AG04450 (cell line): ENCODE data around the gene EPN2. TPM values are rescaled to one million over a fixed set of nuclear protein-coding genes. Genes with fewer than 3 reads are reported as not detected.

ENCODE experiments used
- CTCF ChIA-PET: fragments of 300-600, 350-600 bp; formaldehyde crosslinking; extraction: SDS; loops from one replicate; lab custom pipeline; 2022; ENCODE audit warnings: antibody characterized with exemption, inconsistent platforms; lab: Charles Lee
- POLR2A ChIA-PET: fragments of 350-600 bp; formaldehyde crosslinking; extraction: SDS; loops from one replicate; lab custom pipeline; 2021; ENCODE audit warnings: antibody characterized with exemption, inconsistent platforms; lab: Yijun Ruan, JAX
- DNase-seq: peaks from one replicate; pipeline ENCODE4 v3.0.0-alpha.2; 2011; ENCODE audit warnings: low read depth, low spot score
- H3K27ac ChIP-seq: one replicate; pipeline ENCODE4 v1.5.1; 2012; ENCODE audit warnings: low read depth, low read length, control low read depth
- H3K27me3 ChIP-seq: one replicate; pipeline ENCODE4 v1.6.0; 2012; ENCODE audit warnings: low read length; ENCODE audit not compliant: control insufficient read depth, insufficient read depth
- H3K4me3 ChIP-seq: 2 replicates; pipeline ENCODE4 v1.5.1; 2011; ENCODE audit warnings: mild to moderate bottlenecking, low read depth, low read length, control low read depth
- H3K9me3 ChIP-seq: 2 replicates; pipeline ENCODE4 v1.5.1; 2012; ENCODE audit warnings: low read length; ENCODE audit not compliant: control insufficient read depth, insufficient read depth
- polyA plus RNA-seq: library from polyadenylated mRNA; depleted of rRNA; stranded (reverse); fragments of >200 nt; gene quantifications from 2 replicates; pipeline ENCODE4 v1.2.3, GENCODE V29; 2011
- TF ChIP-seq, protein P1 (sequence below): IDR thresholded peaks from 2 replicates; pipeline ENCODE4 v1.5.1; 2011; ENCODE audit warnings: low read depth, low read length, control low read depth, inconsistent platforms

EPN2 gene
- polyA plus RNA-seq, 1 experiment, result 27.9 TPM

GRCh38 chr17:19332371-19333131 lies 95.4 kb downstream of the EPN2 start:
- peak overlapping the region; percentile 89 for H3K27ac ChIP-seq
- no peak overlapping the region for H3K4me3 ChIP-seq
- TF ChIP-seq, protein P1, sequence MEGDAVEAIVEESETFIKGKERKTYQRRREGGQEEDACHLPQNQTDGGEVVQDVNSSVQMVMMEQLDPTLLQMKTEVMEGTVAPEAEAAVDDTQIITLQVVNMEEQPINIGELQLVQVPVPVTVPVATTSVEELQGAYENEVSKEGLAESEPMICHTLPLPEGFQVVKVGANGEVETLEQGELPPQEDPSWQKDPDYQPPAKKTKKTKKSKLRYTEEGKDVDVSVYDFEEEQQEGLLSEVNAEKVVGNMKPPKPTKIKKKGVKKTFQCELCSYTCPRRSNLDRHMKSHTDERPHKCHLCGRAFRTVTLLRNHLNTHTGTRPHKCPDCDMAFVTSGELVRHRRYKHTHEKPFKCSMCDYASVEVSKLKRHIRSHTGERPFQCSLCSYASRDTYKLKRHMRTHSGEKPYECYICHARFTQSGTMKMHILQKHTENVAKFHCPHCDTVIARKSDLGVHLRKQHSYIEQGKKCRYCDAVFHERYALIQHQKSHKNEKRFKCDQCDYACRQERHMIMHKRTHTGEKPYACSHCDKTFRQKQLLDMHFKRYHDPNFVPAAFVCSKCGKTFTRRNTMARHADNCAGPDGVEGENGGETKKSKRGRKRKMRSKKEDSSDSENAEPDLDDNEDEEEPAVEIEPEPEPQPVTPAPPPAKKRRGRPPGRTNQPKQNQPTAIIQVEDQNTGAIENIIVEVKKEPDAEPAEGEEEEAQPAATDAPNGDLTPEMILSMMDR, result no peak
- ChIA-PET POLR2A (interaction anchor here (1.5 kb wide), 1 partner anchor 11 kb away, joined by 4 read pairs; no protein-coding TSS in a partner anchor), CTCF (no interaction called here)
- H3K9me3 ChIP-seq, result no peaks in the 10 kb centered on the region; the same call in 1 of the 2 replicates
- DNase-seq, result no peak
- H3K27me3 ChIP-seq, result no peaks in the 10 kb centered on the region

DNA sequence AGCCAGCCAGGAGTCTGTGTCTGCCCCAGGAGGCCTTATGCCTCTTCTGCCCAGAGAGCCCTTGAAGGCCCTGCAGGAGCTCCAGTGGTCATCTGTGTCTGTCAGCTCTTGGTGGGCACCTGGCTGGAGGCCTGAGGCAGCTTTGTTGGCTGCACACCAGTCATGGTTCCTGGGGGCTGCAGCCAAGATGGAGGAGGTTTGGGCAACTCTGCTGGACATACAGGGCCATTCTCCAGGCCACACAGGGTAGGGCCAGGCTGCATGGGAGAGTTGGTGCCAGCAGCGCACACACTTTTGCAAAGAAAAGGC lies 95.9 kb downstream of the EPN2 start:
- Histone ChIP-seq H3K9me3 (no peaks in the 10 kb centered on the region; the same call in 1 of the 2 replicates), H3K27ac (no peak overlapping the region), H3K4me3 (no peak overlapping the region), H3K27me3 (no peaks in the 10 kb centered on the region)
- POLR2A ChIA-PET, result no interaction called here
- DNase-seq, result no peak
- CTCF ChIA-PET, result no interaction called here
- TF ChIP-seq, protein P1, result no peak

DNA sequence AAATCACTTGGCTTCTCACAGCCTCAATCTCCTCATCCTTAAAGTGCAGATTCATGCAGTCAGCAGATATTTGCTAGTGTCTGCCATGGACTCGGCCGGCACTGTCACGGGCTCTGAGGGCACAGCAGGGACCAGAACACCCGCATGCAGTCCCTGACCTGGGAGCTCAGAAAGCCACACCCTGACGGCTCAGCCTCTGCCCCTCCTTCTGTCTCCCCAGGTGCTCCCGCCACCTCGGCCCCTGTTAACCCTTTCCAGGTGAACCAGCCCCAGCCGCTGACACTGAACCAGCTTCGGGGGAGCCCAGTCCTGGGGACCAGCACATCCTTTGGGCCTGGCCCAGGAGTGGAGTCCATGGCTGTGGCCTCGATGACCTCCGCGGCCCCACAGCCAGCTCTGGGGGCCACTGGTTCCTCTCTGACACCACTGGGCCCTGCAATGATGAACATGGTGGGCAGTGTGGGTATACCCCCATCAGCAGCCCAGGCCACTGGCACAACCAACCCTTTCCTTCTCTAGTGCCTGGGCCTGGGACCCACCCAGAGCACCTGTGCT lies 96.6 kb downstream of the EPN2 start:
- Histone ChIP-seq H3K27me3 (no peaks in the 10 kb centered on the region), H3K9me3 (no peaks in the 10 kb centered on the region; the same call in 1 of the 2 replicates), H3K4me3 (no peak overlapping the region), H3K27ac (no peak overlapping the region)
- ChIA-PET POLR2A (no interaction called here), CTCF (no interaction called here)
- DNase-seq, result no peak
- TF ChIP-seq, protein P1, result no peak

DNA sequence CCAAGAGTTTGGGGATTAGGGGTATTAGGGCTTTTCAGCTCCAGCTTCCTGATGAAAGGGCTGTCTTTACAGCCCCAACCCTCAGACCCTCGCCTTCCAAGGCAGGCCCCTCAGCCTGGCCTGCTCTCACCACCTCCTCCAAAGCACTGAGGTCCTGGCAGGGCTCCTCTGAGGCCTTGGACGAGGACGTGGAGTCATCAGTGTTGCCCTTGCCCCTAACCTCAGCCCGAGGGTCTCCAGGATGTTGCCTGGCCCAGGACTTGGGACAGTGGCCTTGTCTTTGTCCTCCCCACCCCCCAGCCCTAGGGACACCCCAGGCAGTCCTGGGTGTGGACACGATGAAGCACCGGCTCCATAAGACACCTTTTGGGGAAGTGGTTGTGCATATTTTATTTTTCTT lies 97.2 kb downstream of the EPN2 start:
- H3K27ac ChIP-seq, result no peak overlapping the region
- H3K9me3 ChIP-seq, result no peaks in the 10 kb centered on the region; the same call in 1 of the 2 replicates
- H3K4me3 ChIP-seq, result no peak overlapping the region
- TF ChIP-seq, protein P1, result no peak
- no peak for DNase-seq
- ChIA-PET POLR2A (no interaction called here), CTCF (no interaction called here)
- H3K27me3 ChIP-seq, result no peaks in the 10 kb centered on the region

GRCh38 chr17:19335951-19336631 lies 98.9 kb downstream of the EPN2 start:
- POLR2A ChIA-PET, result no interaction called here
- H3K27me3 ChIP-seq, result no peaks in the 10 kb centered on the region
- TF ChIP-seq, protein P1, result no peak
- CTCF ChIA-PET, result no interaction called here
- DNase-seq, result no peak
- H3K9me3 ChIP-seq, result no peaks in the 10 kb centered on the region; the same call in 1 of the 2 replicates
- no peak overlapping the region for H3K4me3 ChIP-seq
- H3K27ac ChIP-seq, result no peak overlapping the region
